Measurements from ENCODE around the gene TRMT5. TPM values are rescaled to one million over a fixed set of nuclear protein-coding genes. Genes with fewer than 3 reads are reported as not detected.
A peak's percentile ranks its signal among the peaks of the same experiment; 100 is the strongest.

Gene TRMT5
- total and polyA plus RNA-seq, 8 donors = 2.0 to 9.9 (median 4.2) TPM

GRCh38 chr14:60922050-60922449 lies 58.8 kb downstream of the TRMT5 start:
- DNase-seq = peak in 1 of 2 donors; percentile 33
- 89 to 97% (median 95%) methylated on average over 2 of the region's 2 CpGs for WGBS, 5 donors

More at GRCh38 chr14:60922050-60922449, 58.8 kb downstream of the TRMT5 start:
- H3K4me3 ChIP-seq = no peak overlapping the region
- intact Hi-C loops (cut with DNase I; ENCODE audit: low total_unique reads) = no loop called here
- TF ChIP-seq POLR2AphosphoS5 (IDR thresholded peaks at IDR 0.05) (no peak), POLR2A (IDR thresholded peaks at IDR 0.05) (no peak), EP300 (IDR thresholded peaks at IDR 0.05) (no peak)
- TF ChIP-seq, protein P1, sequence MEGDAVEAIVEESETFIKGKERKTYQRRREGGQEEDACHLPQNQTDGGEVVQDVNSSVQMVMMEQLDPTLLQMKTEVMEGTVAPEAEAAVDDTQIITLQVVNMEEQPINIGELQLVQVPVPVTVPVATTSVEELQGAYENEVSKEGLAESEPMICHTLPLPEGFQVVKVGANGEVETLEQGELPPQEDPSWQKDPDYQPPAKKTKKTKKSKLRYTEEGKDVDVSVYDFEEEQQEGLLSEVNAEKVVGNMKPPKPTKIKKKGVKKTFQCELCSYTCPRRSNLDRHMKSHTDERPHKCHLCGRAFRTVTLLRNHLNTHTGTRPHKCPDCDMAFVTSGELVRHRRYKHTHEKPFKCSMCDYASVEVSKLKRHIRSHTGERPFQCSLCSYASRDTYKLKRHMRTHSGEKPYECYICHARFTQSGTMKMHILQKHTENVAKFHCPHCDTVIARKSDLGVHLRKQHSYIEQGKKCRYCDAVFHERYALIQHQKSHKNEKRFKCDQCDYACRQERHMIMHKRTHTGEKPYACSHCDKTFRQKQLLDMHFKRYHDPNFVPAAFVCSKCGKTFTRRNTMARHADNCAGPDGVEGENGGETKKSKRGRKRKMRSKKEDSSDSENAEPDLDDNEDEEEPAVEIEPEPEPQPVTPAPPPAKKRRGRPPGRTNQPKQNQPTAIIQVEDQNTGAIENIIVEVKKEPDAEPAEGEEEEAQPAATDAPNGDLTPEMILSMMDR (IDR thresholded peaks at IDR 0.05) = no peak
- H3K27ac ChIP-seq = no peak overlapping the region
- H3K36me3 ChIP-seq = no peaks in the 10 kb centered on the region
- H3K27me3 ChIP-seq = no peaks in the 10 kb centered on the region
- H3K4me1 ChIP-seq = no peaks in the 10 kb centered on the region
- no peaks in the 10 kb centered on the region for H3K9me3 ChIP-seq

Small RNAs within 50 kb of the gene (small RNA-seq; reads per million reads assigned to genes)
- gene RNU6-398P = 0 reads per million in 4 donors

Other genes starting within 250 kb of the TRMT5 start
- gene MNAT1, start 246.3 kb downstream of the TRMT5 start, total RNA-seq = 100 to 1,000 TPM in 1 of 5 donors, 10 to 100 TPM in 4; 10.3 to 150 (median 43.3) TPM
- 10 to 100 TPM; 13.4 to 20.9 (median 18.9) TPM for gene MNAT1, start 246.3 kb downstream of the TRMT5 start, polyA plus RNA-seq
- 10 to 100 TPM in 2 of 5 donors, 1 to 10 TPM in 2, not detected in 1; 2.9 to 45.9 (median 18.8) TPM for gene SLC38A6, start 166 bp upstream of the TRMT5 start, total RNA-seq
- 1 to 10 TPM; 4.5 to 8.6 (median 6.3) TPM for gene SLC38A6, start 166 bp upstream of the TRMT5 start, polyA plus RNA-seq